22Rv1 (cell line): ENCODE data around the gene SZT2.

Source experiments
- ZFX ChIP-seq: fragments of 450-650 bp; IDR thresholded peaks from 2 replicates; pipeline ENCODE4 v1.6.1; 2017; ENCODE audit warnings: antibody characterized with exemption, borderline replicate concordance
- TF ChIP-seq, protein P1 (sequence below): fragments of 450-650 bp; IDR thresholded peaks from 2 replicates; pipeline ENCODE4 v1.5.1; 2017; ENCODE audit warnings: mild to moderate bottlenecking

- TF ChIP-seq, protein P1, sequence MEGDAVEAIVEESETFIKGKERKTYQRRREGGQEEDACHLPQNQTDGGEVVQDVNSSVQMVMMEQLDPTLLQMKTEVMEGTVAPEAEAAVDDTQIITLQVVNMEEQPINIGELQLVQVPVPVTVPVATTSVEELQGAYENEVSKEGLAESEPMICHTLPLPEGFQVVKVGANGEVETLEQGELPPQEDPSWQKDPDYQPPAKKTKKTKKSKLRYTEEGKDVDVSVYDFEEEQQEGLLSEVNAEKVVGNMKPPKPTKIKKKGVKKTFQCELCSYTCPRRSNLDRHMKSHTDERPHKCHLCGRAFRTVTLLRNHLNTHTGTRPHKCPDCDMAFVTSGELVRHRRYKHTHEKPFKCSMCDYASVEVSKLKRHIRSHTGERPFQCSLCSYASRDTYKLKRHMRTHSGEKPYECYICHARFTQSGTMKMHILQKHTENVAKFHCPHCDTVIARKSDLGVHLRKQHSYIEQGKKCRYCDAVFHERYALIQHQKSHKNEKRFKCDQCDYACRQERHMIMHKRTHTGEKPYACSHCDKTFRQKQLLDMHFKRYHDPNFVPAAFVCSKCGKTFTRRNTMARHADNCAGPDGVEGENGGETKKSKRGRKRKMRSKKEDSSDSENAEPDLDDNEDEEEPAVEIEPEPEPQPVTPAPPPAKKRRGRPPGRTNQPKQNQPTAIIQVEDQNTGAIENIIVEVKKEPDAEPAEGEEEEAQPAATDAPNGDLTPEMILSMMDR: no peak
- TF ChIP-seq ZFX: no peak
Observed at GRCh38 chr1:43482215-43482614, 92.5 kb downstream of the SZT2 start.
